ENCODE data around the gene CDH22. TPM values are rescaled to one million over a fixed set of nuclear protein-coding genes. Genes with fewer than 3 reads are reported as not detected.
A peak's percentile ranks its signal among the peaks of the same experiment; 100 is the strongest.

CDH22 gene
- total RNA-seq, 1 donor from 2014 or later: not detected

GRCh38 chr20:46312945-46313861, 4.9 kb upstream of the CDH22 start:
- H3K4me3 ChIP-seq: no peak overlapping the region
- no peaks in the 10 kb centered on the region for H3K9me3 ChIP-seq
- intact Hi-C loops (cut with DNase I): no loop called here
- H3K4me1 ChIP-seq: no peaks in the 10 kb centered on the region
- no peaks in the 10 kb centered on the region for H3K36me3 ChIP-seq
- TF ChIP-seq CTCF (IDR thresholded peaks at IDR 0.05): no peak
- H3K27me3 ChIP-seq: peaks cover 13% of the 10 kb centered on the region
- no peak for DNase-seq (ENCODE audit: low spot score in 2 of 2)
- H3K27ac ChIP-seq: no peak overlapping the region

GRCh38 chr20:46312075-46312944, 4.0 kb upstream of the CDH22 start:
- intact Hi-C loops (cut with DNase I): no loop called here
- no peak for TF ChIP-seq CTCF (IDR thresholded peaks at IDR 0.05)
- no peak overlapping the region for H3K27ac ChIP-seq
- peak overlapping the region in 1 of 2 donors; percentile 9 for H3K4me3 ChIP-seq
- H3K4me1 ChIP-seq: peaks cover 4 to 6% of the 10 kb centered on the region in 2 donors
- H3K9me3 ChIP-seq: no peaks in the 10 kb centered on the region
- no peak for DNase-seq (ENCODE audit: low spot score in 2 of 2)
- H3K36me3 ChIP-seq: no peaks in the 10 kb centered on the region
- H3K27me3 ChIP-seq: peaks cover 19% of the 10 kb centered on the region

- peaks cover 6% of the 10 kb centered on the region in 2 donors for H3K4me1 ChIP-seq
- intact Hi-C loops (cut with DNase I): no loop called here
- peaks cover 20% of the 10 kb centered on the region for H3K27me3 ChIP-seq
- no peak overlapping the region for H3K4me3 ChIP-seq
- no peaks in the 10 kb centered on the region for H3K9me3 ChIP-seq
- H3K27ac ChIP-seq: no peak overlapping the region
- TF ChIP-seq CTCF (IDR thresholded peaks at IDR 0.05): no peak
- no peaks in the 10 kb centered on the region for H3K36me3 ChIP-seq
- no peak for DNase-seq (ENCODE audit: low spot score in 2 of 2)
Measured at GRCh38 chr20:46311719-46312074, 3.4 kb upstream of the CDH22 start.

- intact Hi-C loops (cut with DNase I): no loop called here
- no peak for DNase-seq (ENCODE audit: low spot score in 2 of 2)
- no peaks in the 10 kb centered on the region for H3K9me3 ChIP-seq
- H3K27me3 ChIP-seq: peaks cover 20% of the 10 kb centered on the region
- no peaks in the 10 kb centered on the region for H3K36me3 ChIP-seq
- TF ChIP-seq CTCF (IDR thresholded peaks at IDR 0.05): no peak
- no peak overlapping the region for H3K4me3 ChIP-seq
- peaks cover 6% of the 10 kb centered on the region in 2 donors for H3K4me1 ChIP-seq
- no peak overlapping the region for H3K27ac ChIP-seq
Measured at GRCh38 chr20:46311039-46311650, 2.8 kb upstream of the CDH22 start.

- Histone ChIP-seq H3K36me3 (no peaks in the 10 kb centered on the region), H3K9me3 (no peaks in the 10 kb centered on the region), H3K27ac (no peak overlapping the region), H3K4me3 (no peak overlapping the region), H3K27me3 (peaks cover 20% of the 10 kb centered on the region), H3K4me1 (peaks cover 6% of the 10 kb centered on the region in 2 donors)
- TF ChIP-seq CTCF (IDR thresholded peaks at IDR 0.05): no peak
- no peak for DNase-seq (ENCODE audit: low spot score in 2 of 2)
- intact Hi-C loops (cut with DNase I): no loop called here
Measured at GRCh38 chr20:46309945-46310344, 1.6 kb upstream of the CDH22 start.

Data from ascending aorta (tissue), 2 donors.